HepG2 (cell line): ENCODE measurements around the gene FGFBP1.

ENCODE experiments used
- AKAP8 ChIP-seq: sonication (generic); formaldehyde crosslinking; IDR thresholded peaks from 2 replicates; pipeline ENCODE4 v1.5.1; 2020; ENCODE audit warnings: mild to moderate bottlenecking, missing genetic modification reagents
- ATF2 ChIP-seq: sonication (generic); formaldehyde crosslinking; IDR thresholded peaks from 2 replicates; pipeline ENCODE4 v1.4.0; 2020; ENCODE audit warnings: missing genetic modification reagents
- CENPBD1 ChIP-seq: sonication (generic); formaldehyde crosslinking; IDR thresholded peaks from 2 replicates; pipeline ENCODE4 v1.8.0; 2022; ENCODE audit warnings: missing genetic modification reagents, low read depth, mild to moderate bottlenecking, borderline replicate concordance
- CTCF ChIP-seq: sonication (generic); formaldehyde crosslinking; IDR thresholded peaks from 2 replicates; pipeline ENCODE4 v1.5.0; 2020; ENCODE audit warnings: mild to moderate bottlenecking, missing genetic modification reagents, moderate library complexity
- EZH2 ChIP-seq: conservative IDR thresholded peaks from 2 replicates; pipeline ENCODE4 v1.6.1; 2012; ENCODE audit warnings: mild to moderate bottlenecking, low read depth, low read length, moderate library complexity
- MLLT10 ChIP-seq: sonication (generic); formaldehyde crosslinking; IDR thresholded peaks from 2 replicates; pipeline ENCODE4 v1.4.0; 2020; ENCODE audit warnings: missing genetic modification reagents
- PBX3 ChIP-seq: sonication (generic); formaldehyde crosslinking; IDR thresholded peaks from 2 replicates; pipeline ENCODE4 v1.8.1; 2023; ENCODE audit warnings: missing genetic modification reagents, inconsistent platforms, borderline replicate concordance
- PHB2 ChIP-seq: fragments of 450-650 bp; IDR thresholded peaks from 2 replicates; pipeline ENCODE4 v1.6.1; 2018; ENCODE audit not compliant: partially characterized antibody
- REST ChIP-seq, 2 experiments: IDR thresholded peaks; 2 replicates each; pipeline ENCODE4 v1.6.1; 2011 to 2012; ENCODE audit warnings: low read length in 2 of 2, borderline replicate concordance in 1 of 2, low read depth in 1 of 2, mild to moderate bottlenecking in 1 of 2, moderate library complexity in 1 of 2
- SMC3 ChIP-seq: IDR thresholded peaks from 2 replicates; pipeline ENCODE4 v1.6.1; 2011; ENCODE audit warnings: low read length, improper control_type of control experiment
- ZFP36 ChIP-seq: fragments of 150-350 bp; IDR thresholded peaks from 2 replicates; pipeline ENCODE4 v1.6.1; 2018; ENCODE audit warnings: borderline replicate concordance, low read length, low read depth; ENCODE audit not compliant: partially characterized antibody
- ZFX ChIP-seq: sonication (generic); formaldehyde crosslinking; IDR thresholded peaks from 2 replicates; pipeline ENCODE4 v1.4.0; 2020; ENCODE audit warnings: mild to moderate bottlenecking, low read depth, missing genetic modification reagents, moderate library complexity
- ZNF224 ChIP-seq: sonication (generic); formaldehyde crosslinking; IDR thresholded peaks from 2 replicates; pipeline ENCODE4 v1.5.0; 2020; ENCODE audit warnings: mild to moderate bottlenecking, missing genetic modification reagents

GRCh38 chr4:15961781-15962510 lies 23.4 kb upstream of the FGFBP1 start:
- no peak for TF ChIP-seq ZNF224 (CRISPR knock-in tag)
- TF ChIP-seq ATF2 = no peak
- TF ChIP-seq PHB2 = no peak
- TF ChIP-seq CENPBD1 (CRISPR knock-in tag) = no peak
- TF ChIP-seq ZFX = no peak
- TF ChIP-seq AKAP8 (CRISPR knock-in tag) = no peak
- no peak for TF ChIP-seq SMC3
- no peak for TF ChIP-seq REST (IDR thresholded peaks at IDR 0.05; ENCODE audit: borderline replicate concordance in 1 of 2, low read depth in 1 of 2, low read length in 2 of 2)
- no peak for TF ChIP-seq PBX3 (CRISPR knock-in tag)
- TF ChIP-seq CTCF (CRISPR knock-in tag) = no peak
- no peak for TF ChIP-seq ZFP36
- TF ChIP-seq EZH2 = no peak
- no peak for TF ChIP-seq MLLT10 (CRISPR knock-in tag)
